Esophagus muscularis mucosa (tissue), 3 donors: ENCODE results near the gene NSD1.

Experiments
- CTCF ChIP-seq, 3 experiments: fragments of 200-600 bp in 2 of 3; fragments of 450-650 bp in 1 of 3; sonication (generic) in 2 of 3; IDR thresholded peaks; one replicate each; pipeline ENCODE4 v1.5.1; 2017 to 2019; ENCODE audit warnings: antibody characterized with exemption in 3 of 3, mild to moderate bottlenecking in 2 of 3, moderate library complexity in 1 of 3
- POLR2A ChIP-seq: fragments of 450-650 bp; IDR thresholded peaks from one replicate; pipeline ENCODE4 v1.6.1; 2017; ENCODE audit warnings: antibody characterized with exemption, moderate library complexity, mild to moderate bottlenecking, low read depth

DNA sequence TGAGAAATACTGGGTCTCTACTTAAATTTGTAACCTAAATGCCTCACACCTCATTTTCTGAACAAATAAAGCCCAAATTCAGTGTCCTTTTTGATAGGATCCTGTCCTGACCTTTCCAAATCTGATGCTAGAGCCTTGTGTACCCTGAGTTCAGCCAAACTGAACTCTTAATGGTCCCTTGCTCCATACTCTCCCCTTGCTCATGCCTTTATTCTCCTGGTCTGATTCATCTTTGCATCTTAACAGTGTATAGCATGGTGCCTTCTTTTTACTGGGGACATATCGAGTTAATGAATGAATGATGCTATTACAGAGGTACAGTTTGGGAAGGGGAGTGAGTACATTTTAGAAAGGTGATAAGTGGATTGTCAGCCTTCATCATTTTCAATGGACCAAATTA lies 9.2 kb downstream of the NSD1 start:
- TF ChIP-seq CTCF (IDR thresholded peaks at IDR 0.05) (no peak), POLR2A (no peak)
